HAP-1 (cell line): ENCODE data around the gene SEMA3C.
A peak's percentile ranks its signal among the peaks of the same experiment; 100 is the strongest.

Source experiments
- DNase-seq, 2 experiments: peaks; one replicate each; pipeline ENCODE4 v3.0.0-alpha.2; 2016 to 2020; ENCODE audit warnings: low spot score in 2 of 2
- H3K27me3 ChIP-seq: fragments of 250-450 bp; sonication (Bioruptor Pico); 2 replicates; pipeline ENCODE4 v1.5.1; 2020; ENCODE audit warnings: low read depth, mild to moderate bottlenecking, moderate library complexity
- H3K36me3 ChIP-seq: fragments of 250-450 bp; sonication (Bioruptor Pico); replicated peaks from 2 replicates; pipeline ENCODE4 v1.5.1; 2020; ENCODE audit warnings: mild to moderate bottlenecking
- H3K4me1 ChIP-seq: fragments of 250-450 bp; sonication (Bioruptor Pico); 2 replicates; pipeline ENCODE4 v1.5.1; 2020; ENCODE audit warnings: mild to moderate bottlenecking
- H3K4me3 ChIP-seq: fragments of 250-450 bp; sonication (Bioruptor Pico); 2 replicates; pipeline ENCODE4 v1.5.1; 2020; ENCODE audit warnings: mild to moderate bottlenecking, moderate library complexity
- H3K9me3 ChIP-seq: fragments of 250-450 bp; sonication (Bioruptor Pico); 2 replicates; pipeline ENCODE4 v1.5.1; 2020; ENCODE audit warnings: mild to moderate bottlenecking, moderate library complexity
- in situ Hi-C: fragments of 300-500 bp; cut with MboI; formaldehyde crosslinking; loops from 3 replicates; pipeline ENCODE4 v1.14.3; 2020; ENCODE audit warnings: low sequenced_read_pairs, inconsistent platforms, mixed read lengths

The SEMA3C gene

DNA sequence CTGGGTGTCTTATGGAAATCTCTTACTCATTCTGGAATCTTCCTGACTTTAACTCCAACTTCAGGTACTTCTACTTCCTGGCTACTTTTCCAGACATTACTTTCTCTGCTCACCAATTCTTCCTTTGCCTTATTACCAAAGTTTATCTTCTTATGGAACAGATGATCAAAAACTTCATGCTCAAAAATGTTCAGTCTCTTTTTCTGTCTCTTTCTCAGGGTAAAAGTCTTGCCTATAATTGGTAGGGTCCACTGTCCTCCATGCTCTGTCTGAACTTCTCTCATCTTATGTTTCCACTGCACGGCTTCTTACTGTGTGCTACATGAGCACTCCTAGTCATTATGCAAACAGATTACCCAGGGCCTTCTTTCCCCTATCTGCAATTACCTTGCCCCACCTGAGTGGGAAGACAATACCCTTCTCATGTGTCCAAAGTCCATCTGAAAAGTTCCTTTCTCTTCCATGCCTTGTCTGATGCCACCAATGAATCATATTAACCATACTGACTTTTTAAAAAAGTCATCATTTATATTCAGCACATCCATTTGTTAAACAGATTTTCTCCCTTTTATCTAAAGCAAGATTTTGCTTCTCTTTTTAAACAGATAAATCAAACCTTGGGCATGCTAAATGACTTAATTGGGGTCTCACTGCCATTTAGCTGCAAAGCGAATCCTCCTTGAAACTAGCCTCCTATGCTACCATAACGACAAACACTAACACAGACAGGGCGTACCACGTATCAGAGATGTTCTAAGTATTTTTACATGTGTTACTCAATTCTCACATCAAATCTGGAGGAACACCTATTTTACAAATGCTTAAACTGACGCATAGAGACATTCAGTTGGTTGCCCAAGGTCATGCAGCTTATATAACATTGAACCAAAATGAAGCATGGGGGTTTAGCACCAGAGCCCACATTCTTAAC is 48.8 kb downstream of the SEMA3C start:
- Histone ChIP-seq H3K4me3 (no peak overlapping the region), H3K9me3 (no peaks in the 10 kb centered on the region), H3K4me1 (peaks cover 12% of the 10 kb centered on the region), H3K36me3 (no peaks in the 10 kb centered on the region), H3K27me3 (no peaks in the 10 kb centered on the region)
- DNase-seq: no peak
- in situ Hi-C loops: no loop called here

DNA sequence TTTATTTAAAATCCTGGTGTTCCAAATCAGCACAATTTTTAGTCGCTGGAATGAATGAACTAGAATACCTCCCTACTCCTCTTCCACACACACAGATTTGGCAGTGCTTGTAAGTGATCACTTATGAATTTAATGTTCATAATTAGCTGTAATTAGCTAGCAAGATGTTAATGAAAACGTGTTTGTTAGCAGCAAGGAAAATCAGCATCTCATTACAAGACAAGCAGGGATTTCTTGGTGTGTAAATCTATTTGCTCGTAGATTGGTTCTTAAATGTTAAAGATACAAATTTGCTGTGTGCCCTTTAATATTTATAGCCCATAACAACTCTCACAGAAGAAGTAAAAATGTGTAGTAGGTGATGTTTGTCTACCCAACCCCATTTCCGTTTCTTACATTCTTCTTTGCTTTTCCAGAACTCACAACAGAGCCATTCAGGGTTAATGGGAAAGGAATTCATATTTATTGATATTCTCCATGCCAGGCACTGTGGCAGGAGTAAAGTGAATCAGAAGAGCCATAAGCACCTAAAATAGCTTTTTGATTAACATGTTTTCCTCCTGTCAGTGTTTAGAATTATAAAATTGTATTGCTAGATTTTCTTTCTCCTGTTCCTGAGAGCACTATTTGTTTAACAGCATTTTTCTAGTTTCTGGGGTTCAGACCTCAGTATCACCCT is 49.6 kb downstream of the SEMA3C start:
- no peaks in the 10 kb centered on the region for H3K27me3 ChIP-seq
- no peak overlapping the region for H3K4me3 ChIP-seq
- no peak for DNase-seq
- peaks cover 12% of the 10 kb centered on the region for H3K4me1 ChIP-seq
- no peaks in the 10 kb centered on the region for H3K36me3 ChIP-seq
- in situ Hi-C loops: no loop called here
- no peaks in the 10 kb centered on the region for H3K9me3 ChIP-seq

DNA sequence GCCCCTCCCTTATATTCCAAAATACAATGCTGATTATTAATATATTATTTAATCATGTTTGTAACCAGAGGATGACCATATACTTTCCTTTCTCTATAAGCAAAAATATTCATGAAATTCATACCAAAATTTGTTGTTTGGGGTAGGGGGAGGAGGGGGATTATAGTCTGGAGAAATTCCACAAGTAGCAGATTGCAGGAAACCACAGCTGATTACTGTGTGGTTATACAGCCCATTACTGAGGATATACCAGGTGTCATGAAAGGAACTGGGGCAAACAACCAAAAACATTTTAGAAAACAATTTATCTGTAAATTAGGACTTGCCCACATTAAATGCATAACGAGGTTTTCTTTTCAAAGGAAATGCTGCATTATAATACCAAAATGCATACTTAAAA is 50.3 kb downstream of the SEMA3C start:
- peaks cover 12% of the 10 kb centered on the region for H3K4me1 ChIP-seq
- H3K36me3 ChIP-seq: no peaks in the 10 kb centered on the region
- no peak overlapping the region for H3K4me3 ChIP-seq
- H3K9me3 ChIP-seq: no peaks in the 10 kb centered on the region
- DNase-seq: no peak
- no peaks in the 10 kb centered on the region for H3K27me3 ChIP-seq
- in situ Hi-C loops: no loop called here

DNA sequence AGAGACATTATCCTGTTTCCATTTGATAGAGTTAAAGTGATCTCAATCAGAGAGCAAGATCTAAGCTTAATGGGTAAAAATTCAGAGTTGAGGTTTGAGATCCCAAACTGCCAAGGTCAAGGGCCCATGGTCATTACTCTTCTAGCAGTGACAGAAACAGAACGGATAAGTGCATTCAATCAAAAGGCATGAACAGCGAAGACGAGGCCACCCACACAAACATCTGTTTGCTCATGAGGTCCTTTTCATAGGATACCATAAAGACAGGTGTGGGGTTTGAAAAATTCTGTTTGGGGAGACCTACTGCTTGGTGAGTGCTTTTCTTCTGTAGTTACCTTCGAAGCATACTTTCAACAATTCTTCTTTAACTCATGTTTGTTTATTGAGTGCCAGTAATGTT is 58.3 kb downstream of the SEMA3C start:
- Histone ChIP-seq H3K4me1 (peaks cover 17% of the 10 kb centered on the region), H3K36me3 (no peaks in the 10 kb centered on the region), H3K9me3 (no peaks in the 10 kb centered on the region), H3K27me3 (no peaks in the 10 kb centered on the region), H3K4me3 (no peak overlapping the region)
- DNase-seq: no peak
- in situ Hi-C loops: no loop called here

DNA sequence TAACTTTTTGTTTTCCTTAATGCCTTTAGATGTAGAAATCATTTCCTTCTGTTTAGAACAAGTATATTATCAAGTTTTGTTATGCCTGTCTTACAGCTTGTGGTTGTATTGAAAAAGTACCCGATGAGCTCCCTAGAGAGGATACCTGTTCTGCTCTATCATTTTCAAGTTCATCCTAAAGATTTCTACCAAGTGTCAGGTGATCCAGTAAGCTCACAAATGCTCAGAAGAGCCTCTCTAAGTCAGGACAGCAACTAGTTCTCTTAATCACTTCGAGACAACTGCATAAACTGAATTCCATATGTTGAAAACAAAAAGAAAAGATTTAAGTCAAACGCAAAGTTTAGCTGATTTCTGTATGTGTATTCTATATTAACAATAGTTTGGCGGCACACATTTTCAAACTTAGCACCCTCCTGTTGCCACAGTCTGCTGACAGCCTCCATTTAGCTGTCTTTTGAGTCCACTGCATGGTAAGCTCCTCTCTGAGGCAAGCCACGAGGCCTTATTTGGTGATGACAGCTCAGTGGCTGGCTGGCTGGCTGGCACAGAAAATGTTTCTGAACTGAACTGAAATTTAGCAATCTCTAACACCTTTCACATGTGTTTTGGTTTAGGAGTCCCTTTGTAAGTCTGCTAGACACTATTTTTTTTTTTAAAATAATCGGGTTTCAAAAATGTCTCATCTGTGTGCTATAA is 59.4 kb downstream of the SEMA3C start:
- H3K9me3 ChIP-seq: no peaks in the 10 kb centered on the region
- H3K36me3 ChIP-seq: no peaks in the 10 kb centered on the region
- H3K4me1 ChIP-seq: peaks cover 17% of the 10 kb centered on the region
- in situ Hi-C loops: no loop called here
- peak in 1 of 2 experiments; percentile 8 for DNase-seq
- no peaks in the 10 kb centered on the region for H3K27me3 ChIP-seq
- no peak overlapping the region for H3K4me3 ChIP-seq

DNA sequence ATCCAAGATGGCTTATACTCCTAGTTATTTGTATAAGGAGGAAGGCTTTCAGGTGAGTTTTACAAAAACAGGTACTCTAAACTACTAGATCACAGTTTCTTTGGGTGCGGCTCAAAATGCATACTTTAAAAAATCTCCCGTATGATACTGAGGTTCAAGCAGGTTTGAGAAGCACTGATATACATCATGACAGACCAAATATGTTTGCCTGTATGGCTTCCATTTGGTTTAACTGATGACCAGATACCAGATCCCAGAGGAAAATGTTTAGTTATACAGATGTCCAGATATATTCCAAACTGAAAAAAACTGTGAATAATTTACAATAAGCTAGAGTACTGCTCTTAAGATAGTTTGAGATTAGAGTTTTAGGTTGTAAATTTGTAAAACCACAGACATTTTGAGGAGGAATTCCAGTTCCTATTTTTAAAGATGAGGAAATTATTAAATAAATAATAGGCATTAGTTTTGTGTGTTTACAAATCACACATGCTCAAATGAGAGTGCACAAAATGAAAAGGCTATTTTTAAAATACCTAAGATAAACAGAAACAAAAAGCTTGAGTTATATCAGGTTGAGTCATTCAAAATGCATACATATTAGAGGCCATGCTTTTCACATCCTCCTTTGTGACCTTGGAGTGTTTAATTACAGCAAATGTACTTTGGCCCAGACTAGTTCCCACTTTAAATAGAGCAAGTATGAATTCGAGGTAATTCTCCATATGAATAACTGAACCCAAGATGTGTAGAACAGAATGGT is 60.5 kb downstream of the SEMA3C start:
- H3K4me3 ChIP-seq: no peak overlapping the region
- no peaks in the 10 kb centered on the region for H3K36me3 ChIP-seq
- no peaks in the 10 kb centered on the region for H3K9me3 ChIP-seq
- peaks cover 17% of the 10 kb centered on the region for H3K4me1 ChIP-seq
- no peak for DNase-seq
- H3K27me3 ChIP-seq: no peaks in the 10 kb centered on the region
- in situ Hi-C loops: no loop called here

DNA sequence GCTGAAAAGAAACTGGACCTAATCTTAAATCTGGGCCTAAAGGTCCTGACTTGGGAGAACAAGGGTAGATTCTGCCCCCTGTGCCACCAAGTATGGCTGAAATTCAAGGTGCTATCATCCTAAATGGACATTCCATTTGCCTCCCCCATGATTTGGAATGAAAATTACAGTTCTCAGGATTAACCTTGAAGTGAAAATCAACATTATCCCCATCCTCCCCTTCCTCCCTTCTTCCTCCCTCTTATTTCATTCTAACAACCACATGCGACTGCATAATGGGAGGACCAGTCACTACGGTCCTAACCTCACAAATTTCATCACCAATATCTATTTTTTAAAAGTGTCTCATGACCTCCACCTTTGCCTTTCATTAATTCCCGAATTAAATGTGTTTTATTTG is 62.1 kb downstream of the SEMA3C start:
- H3K36me3 ChIP-seq: no peaks in the 10 kb centered on the region
- no peak overlapping the region for H3K4me3 ChIP-seq
- H3K4me1 ChIP-seq: peaks cover 17% of the 10 kb centered on the region
- no peak for DNase-seq
- in situ Hi-C loops: no loop called here
- no peaks in the 10 kb centered on the region for H3K27me3 ChIP-seq
- H3K9me3 ChIP-seq: no peaks in the 10 kb centered on the region

DNA sequence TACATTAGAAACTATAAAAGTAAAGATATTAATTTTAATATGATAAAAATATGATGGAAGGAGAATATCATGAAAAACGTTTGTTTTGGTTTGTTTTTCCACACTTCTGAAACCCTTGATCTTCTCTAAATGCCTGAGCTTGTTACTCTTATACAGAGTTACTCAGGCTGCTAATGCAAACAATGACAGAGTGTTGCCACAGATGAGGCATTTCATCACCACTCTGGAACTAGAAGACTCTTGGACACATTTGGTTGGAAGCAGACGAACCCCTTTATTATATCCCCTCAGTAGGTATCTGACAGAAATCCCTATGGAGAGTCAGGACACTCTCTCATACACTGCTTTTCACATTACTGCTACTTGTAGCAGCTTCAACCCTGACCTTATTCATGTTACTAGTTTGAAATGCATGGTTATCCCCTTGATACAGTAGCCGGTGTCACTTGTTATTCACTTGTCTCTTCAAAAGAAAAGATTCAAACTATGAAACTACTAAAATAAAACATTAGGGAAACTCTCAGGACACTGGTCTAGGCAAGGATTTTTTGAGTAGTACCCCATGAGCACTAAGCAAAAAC is 66.9 kb downstream of the SEMA3C start:
- no peaks in the 10 kb centered on the region for H3K27me3 ChIP-seq
- H3K36me3 ChIP-seq: no peaks in the 10 kb centered on the region
- no peaks in the 10 kb centered on the region for H3K9me3 ChIP-seq
- in situ Hi-C loops: no loop called here
- H3K4me3 ChIP-seq: no peak overlapping the region
- H3K4me1 ChIP-seq: peaks cover 12% of the 10 kb centered on the region
- no peak for DNase-seq

DNA sequence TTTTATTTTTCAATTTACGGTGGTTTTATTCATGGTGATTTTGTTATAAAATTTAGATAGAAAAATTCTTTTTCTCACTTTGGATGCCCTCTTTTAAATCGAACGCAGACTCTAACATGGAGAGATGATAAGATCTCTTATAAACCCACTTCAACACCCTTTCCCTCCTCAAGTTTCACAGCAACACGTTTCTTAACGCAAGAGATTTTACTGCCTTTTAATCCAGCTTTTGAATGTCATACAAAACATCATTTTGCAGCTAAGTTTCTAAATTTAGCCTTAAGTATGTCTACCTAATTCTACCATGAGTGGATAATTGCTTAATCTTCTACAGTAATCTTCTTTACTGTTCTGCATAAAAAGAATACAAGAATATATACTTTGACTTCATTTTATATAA is 70.0 kb downstream of the SEMA3C start:
- peak; percentile 14 to 95 for DNase-seq
- H3K27me3 ChIP-seq: no peaks in the 10 kb centered on the region
- peaks cover 12% of the 10 kb centered on the region for H3K4me1 ChIP-seq
- H3K4me3 ChIP-seq: no peak overlapping the region
- no peaks in the 10 kb centered on the region for H3K9me3 ChIP-seq
- in situ Hi-C loops: no loop called here
- H3K36me3 ChIP-seq: no peaks in the 10 kb centered on the region

DNA sequence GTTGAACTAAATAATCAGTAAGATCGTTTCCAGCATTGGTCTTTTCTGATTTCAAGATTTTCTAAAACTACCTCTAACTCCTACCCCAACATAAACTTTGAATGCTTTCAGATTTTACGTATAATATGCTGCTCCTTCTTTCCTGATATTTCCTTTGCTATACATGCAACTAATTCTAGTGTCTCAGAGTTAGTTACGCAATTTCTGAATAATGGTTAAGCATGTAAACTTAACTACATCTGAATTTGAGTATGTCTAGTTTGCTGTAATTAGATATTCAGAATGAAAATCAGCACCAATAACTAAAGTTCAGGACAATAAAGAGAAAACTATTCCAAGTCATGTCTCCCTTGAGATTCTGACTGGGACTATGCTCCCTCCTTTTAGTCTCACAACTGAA is 71.0 kb downstream of the SEMA3C start:
- in situ Hi-C loops: no loop called here
- H3K27me3 ChIP-seq: no peaks in the 10 kb centered on the region
- no peaks in the 10 kb centered on the region for H3K9me3 ChIP-seq
- no peak for DNase-seq
- no peak overlapping the region for H3K4me3 ChIP-seq
- no peaks in the 10 kb centered on the region for H3K36me3 ChIP-seq
- peaks cover 16% of the 10 kb centered on the region for H3K4me1 ChIP-seq

DNA sequence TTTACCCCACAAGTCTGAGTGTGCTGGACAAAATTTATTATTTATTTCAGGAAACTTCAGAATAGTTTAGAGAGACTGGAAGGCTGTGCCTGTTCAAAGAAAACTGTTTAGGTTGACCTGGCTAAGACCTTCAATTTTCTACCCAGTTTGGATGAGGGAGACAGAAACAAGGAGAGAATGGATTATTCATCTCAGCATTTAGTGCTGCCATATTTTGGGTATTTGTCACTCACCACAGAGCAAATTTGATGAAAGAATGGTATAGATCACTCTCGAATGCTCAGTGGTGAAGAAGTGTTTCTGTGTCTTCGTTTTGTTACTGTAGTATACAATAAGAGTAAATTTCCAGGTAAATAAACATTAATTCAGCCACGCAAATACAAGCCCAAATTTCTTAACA is 71.8 kb downstream of the SEMA3C start:
- peaks cover 24% of the 10 kb centered on the region for H3K4me1 ChIP-seq
- H3K4me3 ChIP-seq: no peak overlapping the region
- in situ Hi-C loops: no loop called here
- H3K9me3 ChIP-seq: no peaks in the 10 kb centered on the region
- H3K27me3 ChIP-seq: no peaks in the 10 kb centered on the region
- no peak for DNase-seq
- no peaks in the 10 kb centered on the region for H3K36me3 ChIP-seq

DNA sequence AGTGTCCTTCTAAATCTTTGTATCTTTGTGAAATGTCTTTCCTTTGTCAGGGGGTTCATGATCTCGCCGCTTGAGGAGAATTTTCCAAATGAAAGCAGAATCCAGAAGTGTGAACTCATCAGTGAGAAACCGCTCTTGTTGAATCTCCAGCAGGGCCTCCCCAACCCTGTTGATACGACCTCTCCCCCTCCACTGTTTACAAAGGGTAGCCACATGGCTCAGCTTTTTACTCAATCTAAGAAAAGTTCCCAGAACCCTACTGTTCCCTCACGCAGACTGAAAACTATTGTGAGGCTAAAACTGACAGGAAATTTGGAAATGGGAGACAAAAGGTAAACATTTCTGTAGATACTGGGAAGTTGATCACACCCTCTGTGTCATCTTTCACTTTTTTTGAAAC is 73.9 kb downstream of the SEMA3C start:
- H3K4me1 ChIP-seq: peaks cover 33% of the 10 kb centered on the region
- H3K9me3 ChIP-seq: no peaks in the 10 kb centered on the region
- in situ Hi-C loops: no loop called here

DNA sequence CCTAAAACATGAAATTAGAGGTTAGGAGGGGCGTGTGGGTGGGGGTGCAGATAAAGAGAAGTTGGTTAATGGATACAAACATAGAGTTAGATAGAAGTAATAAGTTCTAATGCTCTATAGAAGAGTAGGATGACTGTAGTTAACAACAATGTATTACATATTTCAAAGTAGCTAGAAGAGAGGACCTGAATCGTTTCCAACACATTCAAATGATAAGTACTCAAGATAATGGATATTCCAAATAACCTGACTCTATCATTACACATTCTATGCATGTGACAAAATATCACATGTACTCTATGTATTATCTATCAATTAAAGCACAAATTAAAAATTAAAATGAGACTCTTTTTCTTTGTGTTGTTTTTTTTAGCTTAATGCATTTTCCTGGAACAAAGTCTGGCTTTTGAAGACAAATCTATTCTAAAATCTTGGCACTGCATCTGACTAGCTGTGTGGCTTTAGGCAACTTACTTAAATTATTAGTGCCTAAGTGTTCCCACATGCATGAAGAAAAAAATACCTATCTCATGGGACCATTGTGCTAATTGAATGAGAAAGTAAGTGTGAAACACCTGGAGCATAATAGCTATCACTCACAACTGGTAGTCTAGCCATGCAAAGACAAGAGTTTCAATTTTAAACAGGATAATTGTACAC is 75.7 kb downstream of the SEMA3C start:
- no peak for DNase-seq
- Histone ChIP-seq H3K4me3 (no peak overlapping the region), H3K27me3 (no peaks in the 10 kb centered on the region), H3K4me1 (peaks cover 22% of the 10 kb centered on the region), H3K36me3 (no peaks in the 10 kb centered on the region), H3K9me3 (no peaks in the 10 kb centered on the region)
- in situ Hi-C loops: no loop called here

More for the DNA sequence above, 73.9 kb downstream of the SEMA3C start:
- no peak for DNase-seq
- H3K4me3 ChIP-seq: no peak overlapping the region
- H3K27me3 ChIP-seq: no peaks in the 10 kb centered on the region
- H3K36me3 ChIP-seq: no peaks in the 10 kb centered on the region
